Spleen (tissue), 11 donors: Measurements from ENCODE around the gene CATSPER3. TPM values are rescaled to one million over a fixed set of nuclear protein-coding genes. Genes with fewer than 3 reads are reported as not detected.

Experiments
- DNase-seq: peaks from one replicate; pipeline ENCODE4 v3.0.0-alpha.2; 2020
- H3K27ac ChIP-seq, 8 donors: fragments of 200-600 bp; sonication (generic) in 7 of 8; 1 replicate in 4 of 8; 2 replicates in 4 of 8; pipeline versions ENCODE4 v1.5.0 to v1.8.0; 2016 to 2021; ENCODE audit warnings: inconsistent platforms in 4 of 8, mild to moderate bottlenecking in 4 of 8, moderate library complexity in 1 of 8
- H3K27me3 ChIP-seq, 7 donors: fragments of 200-600 bp; sonication (generic) in 6 of 7; replicated peaks in 1 of 7; 1 replicate in 4 of 7; 2 replicates in 3 of 7; pipeline versions ENCODE4 v1.5.0 to v1.8.0; 2016 to 2021; ENCODE audit warnings: inconsistent platforms in 3 of 7, mild to moderate bottlenecking in 1 of 7
- H3K36me3 ChIP-seq, 6 donors: fragments of 200-600 bp; sonication (generic) in 5 of 6; 1 replicate in 4 of 6; 2 replicates in 2 of 6; pipeline versions ENCODE4 v1.5.0 to v1.8.0; 2016 to 2021; ENCODE audit warnings: inconsistent platforms in 2 of 6
- H3K4me1 ChIP-seq, 6 donors: fragments of 200-600 bp; sonication (generic) in 5 of 6; 1 replicate in 3 of 6; 2 replicates in 3 of 6; pipeline versions ENCODE4 v1.5.0 to v1.8.0; 2016 to 2021; ENCODE audit warnings: inconsistent platforms in 3 of 6
- H3K4me3 ChIP-seq, 8 donors: fragments of 200-600 bp; sonication (generic) in 7 of 8; 1 replicate in 4 of 8; 2 replicates in 4 of 8; pipeline versions ENCODE4 v1.5.0 to v1.8.0; 2016 to 2021; ENCODE audit warnings: inconsistent platforms in 4 of 8, mild to moderate bottlenecking in 4 of 8, moderate library complexity in 2 of 8
- H3K9me3 ChIP-seq, 8 donors: fragments of 200-600 bp; sonication (generic) in 7 of 8; 1 replicate in 4 of 8; 2 replicates in 4 of 8; pipeline versions ENCODE4 v1.5.0 to v1.8.0; 2016 to 2021; ENCODE audit warnings: inconsistent platforms in 4 of 8
- POLR2A ChIP-seq, 3 donors: fragments of 450-650 bp; IDR thresholded peaks; one replicate each; pipeline ENCODE4 v1.5.1; 2017; ENCODE audit warnings: antibody characterized with exemption in 3 of 3, mild to moderate bottlenecking in 1 of 3
- POLR2AphosphoS5 ChIP-seq, 3 donors: sonication (generic); formaldehyde crosslinking; IDR thresholded peaks; one replicate each; pipeline ENCODE4 v1.5.1; 2017; ENCODE audit warnings: antibody characterized with exemption in 3 of 3
- WGBS, 5 donors: extraction: QIAGEN DNeasy Blood & Tissue Kit in 3 of 5; methylation state at CpG; one replicate each; pipeline versions ENCODE4 v1.1.5 to v1.1.7; 2013 to 2018; 5-methylcytosine and 5-hydroxymethylcytosine counted together
- intact Hi-C: fragments of 100-400 bp; cut with DNase I; formaldehyde crosslinking; loops from one replicate; pipeline ENCODE4 v1.15.0; 2023; ENCODE audit warnings: low total_unique reads
- polyA plus RNA-seq, 3 donors: library from polyadenylated mRNA; stranded (reverse); fragments of 200-250 nt; gene quantifications; one replicate each; pipeline ENCODE4 v1.2.1, GENCODE V29; 2013
- total RNA-seq, 7 donors: library from RNA; depleted of rRNA in 3 of 7; stranded (reverse); fragments of >200 nt in 3 of 7; fragmentation: NEBNext Ultra II Directional in 4 of 7; extraction: Animal tissue kit (Norgen Biotek cat#: 25700) in 4 of 7; gene quantifications; one replicate each; pipeline versions ENCODE4 v1.1.0 to v1.2.1, GENCODE V29; 2016 to 2021
- TF ChIP-seq, protein P1 (sequence below), 11 experiments: fragments of 200-600 bp in 7 of 11; fragments of 450-650 bp in 4 of 11; sonication (generic) in 4 of 11; IDR thresholded peaks in 8 of 11; conservative IDR thresholded peaks in 3 of 11; 1 replicate in 7 of 11; 2 replicates in 4 of 11; pipeline versions ENCODE4 v1.4.0 to v1.8.0; 2016 to 2021; ENCODE audit warnings: antibody characterized with exemption in 11 of 11, inconsistent platforms in 4 of 11, mild to moderate bottlenecking in 1 of 11
- donor health status: healthy with polysubstance abuse.
- donor health status: DM: no; HTN: no; CAD: no; lungs with moderate emphysema.
- donor health status: DM: no; HTN: no; CAD: no.
- donor health status: Bipolar disorder and iron deficiency.
- donor health status: healthy.
- donor health status: DM: no; HTN: no; CAD: no.
- donor health status: DM: yes; HTN: yes; CAD: no.

Gene CATSPER3
- total and polyA plus RNA-seq, 10 donors: 0.35 to 0.89 (median 0.44) TPM; not detected in 3

- Histone ChIP-seq H3K4me3 (peak overlapping the region in 1 of 8 donors; percentile 35), H3K4me1 (peaks cover 22 to 63% (median 47%) of the 10 kb centered on the region in 6 donors), H3K27ac (no peak overlapping the region), H3K9me3 (peaks cover 0 to 10% (median 0%) of the 10 kb centered on the region in 8 donors), H3K27me3 (peaks cover 34 to 100% (median 80%) of the 10 kb centered on the region in 7 donors), H3K36me3 (no peaks in the 10 kb centered on the region)
- intact Hi-C loops: no loop called here
- 9 to 15% (median 13%) methylated on average over 37 to 62 of the region's 62 CpGs for WGBS, 5 donors
- TF ChIP-seq POLR2AphosphoS5 (IDR thresholded peaks at IDR 0.05): peak in 1 of 3 donors; percentile 34
- TF ChIP-seq, protein P1, sequence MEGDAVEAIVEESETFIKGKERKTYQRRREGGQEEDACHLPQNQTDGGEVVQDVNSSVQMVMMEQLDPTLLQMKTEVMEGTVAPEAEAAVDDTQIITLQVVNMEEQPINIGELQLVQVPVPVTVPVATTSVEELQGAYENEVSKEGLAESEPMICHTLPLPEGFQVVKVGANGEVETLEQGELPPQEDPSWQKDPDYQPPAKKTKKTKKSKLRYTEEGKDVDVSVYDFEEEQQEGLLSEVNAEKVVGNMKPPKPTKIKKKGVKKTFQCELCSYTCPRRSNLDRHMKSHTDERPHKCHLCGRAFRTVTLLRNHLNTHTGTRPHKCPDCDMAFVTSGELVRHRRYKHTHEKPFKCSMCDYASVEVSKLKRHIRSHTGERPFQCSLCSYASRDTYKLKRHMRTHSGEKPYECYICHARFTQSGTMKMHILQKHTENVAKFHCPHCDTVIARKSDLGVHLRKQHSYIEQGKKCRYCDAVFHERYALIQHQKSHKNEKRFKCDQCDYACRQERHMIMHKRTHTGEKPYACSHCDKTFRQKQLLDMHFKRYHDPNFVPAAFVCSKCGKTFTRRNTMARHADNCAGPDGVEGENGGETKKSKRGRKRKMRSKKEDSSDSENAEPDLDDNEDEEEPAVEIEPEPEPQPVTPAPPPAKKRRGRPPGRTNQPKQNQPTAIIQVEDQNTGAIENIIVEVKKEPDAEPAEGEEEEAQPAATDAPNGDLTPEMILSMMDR (IDR thresholded peaks at IDR 0.05 in 8 of 11, conservative IDR thresholded peaks at IDR 0.05 in 3 of 11): no peak
- no peak for DNase-seq
Observed at GRCh38 chr5:135028791-135029476, 61.2 kb downstream of the CATSPER3 start.

GRCh38 chr5:135029477-135030122, 61.9 kb downstream of the CATSPER3 start:
- WGBS, 5 donors: 11 to 16% (median 13%) methylated on average over 15 of the region's 15 CpGs
- Histone ChIP-seq H3K4me3 (no peak overlapping the region), H3K4me1 (peaks cover 24 to 69% (median 53%) of the 10 kb centered on the region in 6 donors), H3K27me3 (peaks cover 36 to 100% (median 87%) of the 10 kb centered on the region in 7 donors), H3K9me3 (peaks cover 0 to 10% (median 0%) of the 10 kb centered on the region in 8 donors), H3K36me3 (no peaks in the 10 kb centered on the region), H3K27ac (no peak overlapping the region)
- TF ChIP-seq, protein P1 (IDR thresholded peaks at IDR 0.05 in 8 of 11, conservative IDR thresholded peaks at IDR 0.05 in 3 of 11): no peak
- no peak for TF ChIP-seq POLR2A (IDR thresholded peaks at IDR 0.05)
- TF ChIP-seq POLR2AphosphoS5 (IDR thresholded peaks at IDR 0.05): no peak
- no peak for DNase-seq
- intact Hi-C loops: no loop called here

DNA sequence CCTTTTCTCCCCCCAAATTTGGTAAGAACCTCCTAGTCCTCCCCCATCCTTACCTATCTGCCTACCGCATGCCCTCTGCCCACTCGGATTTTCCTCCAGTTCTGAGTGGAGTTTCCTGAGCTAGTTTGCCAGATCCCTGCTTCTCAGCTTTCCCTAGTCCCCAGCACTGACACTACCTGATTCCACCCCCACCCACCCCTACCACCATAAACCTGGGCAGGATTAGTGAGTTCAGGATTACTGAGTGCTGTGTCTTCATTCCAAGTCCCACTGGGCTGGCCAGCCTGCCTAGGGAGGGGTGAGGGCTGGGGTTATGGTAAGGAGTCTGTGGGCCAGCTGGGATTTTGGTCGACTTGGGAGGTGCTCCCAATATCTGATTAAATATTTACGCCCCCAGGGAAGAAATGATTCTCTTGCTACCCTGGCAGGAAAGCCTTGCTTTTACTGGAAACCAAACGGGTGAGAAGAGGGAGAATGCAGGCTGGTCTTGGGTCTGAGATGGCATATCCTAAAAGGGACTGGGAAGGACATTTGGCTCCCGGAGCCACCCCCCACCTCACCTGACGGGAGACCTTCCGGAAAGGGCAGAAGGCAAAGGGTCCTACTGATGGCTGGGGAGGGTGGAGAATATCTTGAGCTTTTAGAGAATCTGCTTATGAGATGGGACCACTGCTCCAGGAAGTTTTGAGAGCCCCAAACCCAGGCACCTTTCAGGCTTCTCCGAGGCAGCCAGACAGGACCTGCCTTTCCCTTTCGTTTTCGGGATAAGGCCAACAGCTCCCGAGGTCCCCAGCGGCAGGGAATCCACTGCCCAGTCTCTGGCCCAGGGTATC, 62.6 kb downstream of the CATSPER3 start:
- no peak overlapping the region for H3K27ac ChIP-seq
- intact Hi-C loops: no loop called here
- 10 to 18% (median 11%) methylated on average over 8 to 13 of the region's 13 CpGs for WGBS, 5 donors
- peak overlapping the region; percentile 4 to 62 (median 24) for H3K4me3 ChIP-seq
- DNase-seq: no peak
- peaks cover 36 to 100% (median 94%) of the 10 kb centered on the region in 7 donors for H3K27me3 ChIP-seq
- H3K36me3 ChIP-seq: no peaks in the 10 kb centered on the region
- peaks cover 24 to 75% (median 55%) of the 10 kb centered on the region in 6 donors for H3K4me1 ChIP-seq
- TF ChIP-seq POLR2A (IDR thresholded peaks at IDR 0.05): no peak
- no peak for TF ChIP-seq POLR2AphosphoS5 (IDR thresholded peaks at IDR 0.05)
- TF ChIP-seq, protein P1 (IDR thresholded peaks at IDR 0.05 in 8 of 11, conservative IDR thresholded peaks at IDR 0.05 in 3 of 11): no peak
- peaks cover 0 to 10% (median 0%) of the 10 kb centered on the region in 8 donors for H3K9me3 ChIP-seq
